Renal cortical epithelial cell (primary cell): ENCODE measurements around the gene VEPH1. TPM values are rescaled to one million over a fixed set of nuclear protein-coding genes. Genes with fewer than 3 reads are reported as not detected.
A peak's percentile ranks its signal among the peaks of the same experiment; 100 is the strongest.

Source experiments
- DNase-seq: peaks from one replicate; pipeline ENCODE4 v3.0.0-alpha.2; 2011; ENCODE audit warnings: low read depth
- total RNA-seq: library from RNA; depleted of rRNA; stranded (reverse); fragments of >200 nt; gene quantifications from 2 replicates; pipeline ENCODE4 v1.2.3, GENCODE V29; 2014

The VEPH1 gene
- total RNA-seq, 1 donor from 2014 or later, result 15.5 TPM

DNA sequence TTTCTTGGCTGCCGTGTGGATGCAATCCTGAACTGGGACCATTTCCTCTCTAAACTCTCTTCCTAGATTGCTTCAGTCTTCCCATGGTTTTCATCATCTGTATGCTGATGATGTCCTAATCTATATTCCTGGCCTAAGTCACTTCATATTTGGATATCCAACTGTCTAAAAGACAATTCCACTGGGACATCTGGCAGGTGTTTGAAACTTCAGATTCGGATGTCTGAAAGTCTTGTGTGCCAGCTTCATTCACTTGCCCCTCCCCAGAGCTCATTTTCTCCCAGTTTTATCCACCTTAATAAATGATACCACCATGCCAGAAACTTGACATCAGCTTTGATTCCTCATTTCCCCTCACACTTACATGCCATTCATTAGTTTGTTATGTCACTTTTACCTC lies 201.5 kb downstream of the VEPH1 start:
- no peak for DNase-seq

DNA sequence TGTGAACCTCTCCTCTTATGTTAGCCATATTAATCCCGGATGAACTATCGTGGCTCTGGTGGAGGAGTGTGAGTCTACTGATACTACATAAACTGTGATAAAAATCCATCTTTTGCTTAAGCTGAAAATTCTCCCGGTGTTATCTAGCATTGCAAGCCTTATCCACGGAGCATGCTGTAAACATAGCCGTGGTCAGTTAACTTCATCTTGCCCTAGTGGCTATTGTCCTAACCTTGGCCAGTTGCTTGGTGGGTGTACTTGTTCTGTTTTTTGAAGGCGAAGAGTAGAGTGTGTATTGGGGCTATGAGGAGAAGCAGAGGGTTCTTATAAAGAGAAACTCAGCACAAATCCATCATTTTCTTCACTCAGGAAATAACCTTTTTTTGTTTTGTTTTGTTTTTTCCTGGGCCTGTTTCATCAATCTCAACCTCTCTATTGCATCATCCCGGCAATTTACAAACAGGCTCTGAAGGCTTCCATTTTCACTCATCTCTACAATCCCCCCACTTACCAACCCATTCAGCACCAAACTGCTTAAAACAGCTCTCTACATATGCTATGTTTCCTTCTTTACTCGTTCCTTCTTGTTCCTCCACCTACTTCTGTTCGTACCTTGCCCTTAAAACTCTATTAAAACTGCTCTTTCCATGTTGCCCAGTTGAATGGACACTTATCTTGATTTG lies 202.1 kb downstream of the VEPH1 start:
- no peak for DNase-seq

DNA sequence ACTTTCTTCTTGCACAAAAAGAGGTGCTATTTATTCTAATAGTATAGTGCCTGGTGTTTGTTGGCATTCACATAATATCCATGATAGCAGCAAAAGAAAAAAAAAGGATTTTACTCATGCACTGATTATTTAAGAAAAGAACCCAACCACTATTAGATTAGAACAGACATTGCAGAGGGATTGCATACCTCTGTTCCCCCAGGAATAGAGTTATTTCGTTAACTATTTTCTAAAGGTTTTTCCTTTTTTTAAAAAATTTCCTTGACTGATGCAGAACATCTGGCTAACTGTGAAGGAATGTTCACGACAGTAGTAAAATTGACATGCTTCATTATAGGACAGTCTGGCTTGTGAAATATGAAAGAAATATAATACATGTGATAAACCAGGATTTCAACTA lies 203.1 kb downstream of the VEPH1 start:
- DNase-seq, result no peak

DNA sequence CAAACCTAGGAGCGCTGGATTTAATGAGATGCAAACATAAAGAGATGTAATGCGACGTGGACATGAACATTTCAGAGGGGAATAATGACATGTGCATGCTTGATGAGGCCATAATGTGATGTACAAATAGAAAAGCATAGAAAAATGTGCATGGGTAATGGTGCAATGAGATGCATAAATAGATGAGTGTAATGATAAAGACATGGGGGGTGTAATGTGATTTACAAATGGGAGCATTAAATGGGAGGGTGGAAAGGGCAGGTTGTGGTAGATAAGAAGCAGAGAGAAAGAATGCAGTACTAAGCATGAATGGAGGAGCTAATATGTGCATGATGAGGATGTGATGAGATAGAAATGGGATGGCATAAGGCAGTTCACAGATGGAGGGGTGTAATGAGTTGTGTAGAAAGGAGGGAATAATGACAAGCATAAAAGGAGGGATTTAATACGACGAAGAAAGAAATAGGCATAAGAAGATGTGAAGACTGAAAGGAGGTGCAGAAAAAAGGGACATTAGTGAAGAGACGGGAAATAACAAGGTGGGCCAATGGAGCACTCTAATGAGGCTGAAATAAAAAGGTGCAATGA lies 205.8 kb downstream of the VEPH1 start:
- DNase-seq, result no peak

DNA sequence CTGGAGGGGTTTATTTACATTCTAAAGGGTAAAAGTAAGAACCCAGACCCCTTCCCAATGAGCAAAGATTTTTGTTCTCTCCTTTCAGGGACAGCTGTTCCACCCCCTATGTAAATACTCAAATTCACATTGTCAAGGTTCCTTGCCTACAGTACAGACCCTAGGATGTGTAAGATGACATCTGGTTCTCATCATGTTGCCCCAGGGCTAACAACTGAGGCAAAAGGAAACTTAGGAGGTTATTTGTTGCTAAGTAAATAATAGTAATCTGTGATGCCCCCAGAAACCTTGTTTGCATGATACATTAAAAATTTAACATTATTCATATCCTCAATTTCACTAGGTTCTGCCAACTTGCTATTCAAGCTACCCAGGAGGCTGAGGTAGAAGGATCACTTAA lies 208.3 kb downstream of the VEPH1 start:
- no peak for DNase-seq

DNA sequence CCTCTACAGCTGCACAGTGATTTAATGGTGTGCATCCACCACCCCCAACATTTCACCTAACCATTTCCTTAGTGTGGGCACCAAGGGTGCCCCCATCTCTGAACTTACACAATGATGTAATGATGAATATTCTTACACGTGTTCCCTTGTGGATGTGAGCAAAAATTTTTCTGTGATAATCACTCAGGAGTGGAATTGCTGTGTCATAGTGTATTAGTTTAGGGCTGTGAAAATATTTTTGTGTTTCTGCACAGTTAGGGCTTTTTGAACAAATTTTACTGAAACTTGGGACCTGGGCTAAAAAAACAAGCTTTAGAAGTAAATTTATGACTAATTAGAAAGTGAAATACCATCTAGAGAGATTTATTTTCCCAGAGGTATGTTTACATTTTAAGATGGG lies 208.7 kb downstream of the VEPH1 start:
- DNase-seq, result no peak

DNA sequence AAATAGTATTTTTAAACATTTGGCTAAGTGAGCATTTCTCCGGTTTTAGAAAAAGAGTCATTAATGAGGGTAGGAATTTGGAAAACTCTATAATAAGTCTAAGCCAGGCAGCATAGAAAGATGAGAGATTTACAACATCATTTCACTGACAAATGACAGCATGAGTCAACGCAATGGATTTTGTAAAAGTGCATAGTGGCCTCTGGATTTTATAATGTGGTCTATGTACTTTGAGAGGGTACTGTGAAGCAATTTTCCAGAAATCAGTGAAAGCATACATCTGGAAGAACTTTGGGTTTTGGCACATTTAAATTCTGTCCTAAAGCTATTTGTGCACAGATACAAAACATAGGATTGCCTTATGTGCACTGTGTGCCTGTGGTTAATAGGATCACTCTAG lies 212.4 kb downstream of the VEPH1 start:
- DNase-seq, result peak; percentile 6

DNA sequence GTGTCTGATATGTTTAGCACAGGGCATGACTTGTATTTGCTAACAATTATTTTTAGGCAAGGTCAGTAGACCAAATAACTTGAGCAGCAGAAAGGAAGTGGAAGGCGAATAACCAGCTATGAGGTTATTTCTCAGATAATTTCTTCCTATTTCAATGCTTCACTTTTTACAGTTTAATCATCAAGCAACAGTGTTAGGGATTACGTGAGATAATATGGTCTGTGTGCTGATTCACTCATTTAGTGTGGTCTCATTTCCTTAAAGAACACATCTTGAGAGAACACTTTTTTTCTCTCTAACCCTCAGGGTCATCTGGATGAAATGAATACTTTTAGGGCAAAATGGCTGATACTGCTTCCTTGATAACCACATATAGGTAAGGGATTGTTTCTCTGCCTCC lies 217.2 kb downstream of the VEPH1 start:
- no peak for DNase-seq

DNA sequence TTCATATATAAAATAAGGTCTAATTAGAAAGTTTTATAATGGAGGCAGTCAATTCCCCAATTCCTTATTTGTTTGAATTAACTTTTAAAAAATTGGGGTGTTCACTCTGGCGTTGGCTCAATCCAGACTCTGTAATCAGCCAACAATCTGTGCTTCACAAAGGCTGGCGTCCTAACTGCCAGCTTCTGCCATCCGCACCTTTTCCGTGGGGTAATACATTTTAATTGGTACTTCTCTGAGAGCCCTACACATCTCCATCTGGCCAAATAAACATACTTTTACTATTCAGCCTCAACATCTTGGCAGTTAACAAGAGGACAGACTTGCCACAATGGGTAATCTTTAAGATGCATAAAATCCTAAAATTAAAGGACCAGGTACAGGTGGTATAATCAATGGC lies 218.1 kb downstream of the VEPH1 start:
- DNase-seq, result no peak

DNA sequence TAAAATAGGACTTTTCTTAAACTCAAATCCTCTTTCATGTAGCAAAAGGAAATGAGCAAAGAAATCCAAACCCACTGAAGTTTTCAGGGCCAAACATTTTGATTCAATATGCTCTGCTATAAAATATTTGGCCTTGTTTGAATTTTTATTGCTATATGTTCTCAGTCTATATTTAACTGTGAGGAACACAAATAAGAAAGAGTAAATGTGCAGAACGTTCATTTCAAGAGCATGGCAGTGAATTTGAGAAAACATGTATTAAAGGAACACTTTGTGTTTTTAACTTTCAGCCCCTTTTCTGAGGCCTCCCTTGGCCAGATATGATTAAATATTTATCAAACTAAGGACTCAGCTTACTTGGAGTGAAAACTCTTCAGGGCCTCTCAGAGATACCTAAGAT lies 218.5 kb downstream of the VEPH1 start:
- DNase-seq, result no peak

DNA sequence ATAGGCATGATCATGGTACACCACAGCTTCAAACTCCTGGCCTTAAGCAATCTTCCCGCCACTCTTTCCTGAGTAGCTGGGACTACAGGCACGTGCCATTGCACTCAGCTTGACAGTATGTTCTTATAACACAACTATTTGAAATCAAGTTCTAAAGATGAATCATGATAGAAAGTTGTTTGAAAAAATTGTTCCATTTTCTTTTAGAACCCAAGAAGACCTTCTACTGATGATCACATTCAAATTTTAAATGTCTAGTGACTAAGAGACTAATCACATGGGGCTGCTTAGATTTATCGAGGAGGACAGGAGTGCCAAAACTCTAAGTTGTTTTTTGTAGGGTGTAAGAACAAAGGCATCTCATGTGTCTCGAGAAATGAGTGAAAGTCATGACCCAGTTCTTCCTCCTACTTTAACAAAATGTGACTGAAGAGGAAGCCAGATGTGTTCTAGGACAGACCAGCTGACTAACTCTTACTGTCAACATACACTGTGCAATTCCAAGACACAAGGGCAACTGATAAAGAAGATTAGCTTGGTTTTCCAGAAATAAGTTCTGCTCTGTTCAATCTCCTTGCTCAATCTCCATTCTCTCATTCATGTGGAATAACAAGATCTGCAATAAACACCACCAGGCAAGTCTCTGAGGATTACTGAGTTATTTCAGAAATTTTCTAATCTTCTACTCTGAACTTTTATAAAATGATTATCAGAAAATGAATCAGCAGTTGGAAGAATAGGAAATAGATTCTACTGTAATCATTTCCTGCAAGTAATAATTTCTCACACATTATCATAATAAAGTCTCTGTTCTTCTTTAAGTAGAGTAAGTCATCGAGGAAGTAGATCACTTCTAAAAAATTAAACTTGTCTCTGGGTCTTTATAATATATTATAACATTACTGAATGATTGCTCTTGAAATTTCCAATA lies 220.7 kb downstream of the VEPH1 start:
- no peak for DNase-seq

DNA sequence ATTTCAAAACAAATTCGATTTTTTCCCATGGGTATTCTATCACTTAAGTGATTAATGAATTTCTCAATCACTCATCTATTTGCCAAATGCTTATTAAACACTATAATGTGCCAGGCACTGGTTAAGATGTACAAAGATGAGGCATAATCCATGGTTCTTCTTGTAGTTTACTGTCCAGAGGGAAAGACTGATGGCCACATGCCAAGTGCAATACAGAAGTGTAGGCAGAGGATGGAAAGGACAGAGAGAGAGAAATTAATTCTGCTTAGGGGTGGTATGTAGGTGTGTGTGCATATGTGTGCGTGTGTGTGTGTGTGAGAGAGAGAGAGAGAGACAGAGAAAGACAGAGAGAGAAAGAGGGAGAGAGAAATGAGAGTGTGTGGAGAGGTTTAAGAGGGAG lies 222.4 kb downstream of the VEPH1 start:
- DNase-seq, result no peak

DNA sequence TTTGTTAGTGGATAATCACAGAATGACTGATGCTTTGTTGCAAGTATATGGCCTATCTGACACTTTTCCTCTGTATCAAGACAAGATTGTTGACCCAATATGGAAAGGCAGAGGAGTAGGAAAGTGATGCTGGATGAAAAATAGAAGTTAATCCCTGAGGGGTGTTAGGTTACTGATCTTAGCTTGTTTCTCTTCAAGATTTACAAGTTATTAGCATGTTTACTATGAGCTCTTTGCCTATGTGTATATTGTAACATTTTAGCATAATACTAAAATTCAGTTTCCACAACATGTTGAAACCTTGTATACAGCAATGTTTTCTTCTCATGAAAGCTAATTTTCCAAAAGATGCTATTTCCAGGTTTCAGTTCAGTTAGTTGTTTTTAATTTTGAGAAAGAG lies 222.9 kb downstream of the VEPH1 start:
- DNase-seq, result no peak

DNA sequence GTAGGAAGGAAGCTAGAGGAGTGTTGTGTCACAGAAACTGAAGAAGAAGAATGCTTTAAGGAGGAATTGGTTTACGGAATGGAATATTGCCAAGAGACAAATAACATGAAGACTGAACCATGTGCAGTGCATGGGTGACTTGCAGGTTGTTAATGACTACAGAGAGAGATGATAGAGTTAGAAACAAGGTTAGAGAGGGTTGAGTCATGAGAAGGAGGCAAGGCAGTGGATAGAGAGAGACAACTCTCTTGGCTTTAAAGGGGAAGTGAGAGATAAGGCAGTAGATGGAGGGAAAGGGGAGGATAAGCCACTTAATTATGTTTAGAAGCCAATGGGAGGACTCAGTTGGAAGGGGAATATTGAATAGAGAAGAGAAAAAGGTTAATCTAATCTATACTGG lies 224.0 kb downstream of the VEPH1 start:
- DNase-seq, result no peak

DNA sequence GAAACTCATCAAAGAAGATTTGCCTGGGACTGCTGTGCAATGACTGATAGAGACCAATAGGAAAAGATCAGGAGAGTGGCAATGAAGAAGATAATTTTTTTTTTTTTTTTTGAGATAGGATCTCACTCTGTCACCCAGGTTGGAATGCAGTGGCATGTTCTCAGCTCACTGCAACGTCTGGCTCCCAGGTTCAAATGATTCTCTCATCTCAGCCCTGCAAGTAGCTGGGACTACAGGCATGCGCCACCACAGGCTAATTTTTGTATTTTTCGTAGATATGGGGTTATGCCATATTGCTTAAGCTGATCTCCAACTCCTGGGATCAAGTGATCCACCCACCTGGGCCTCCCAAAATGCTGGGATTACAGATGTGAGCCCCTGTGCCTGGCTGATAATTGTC lies 226.4 kb downstream of the VEPH1 start:
- no peak for DNase-seq

DNA sequence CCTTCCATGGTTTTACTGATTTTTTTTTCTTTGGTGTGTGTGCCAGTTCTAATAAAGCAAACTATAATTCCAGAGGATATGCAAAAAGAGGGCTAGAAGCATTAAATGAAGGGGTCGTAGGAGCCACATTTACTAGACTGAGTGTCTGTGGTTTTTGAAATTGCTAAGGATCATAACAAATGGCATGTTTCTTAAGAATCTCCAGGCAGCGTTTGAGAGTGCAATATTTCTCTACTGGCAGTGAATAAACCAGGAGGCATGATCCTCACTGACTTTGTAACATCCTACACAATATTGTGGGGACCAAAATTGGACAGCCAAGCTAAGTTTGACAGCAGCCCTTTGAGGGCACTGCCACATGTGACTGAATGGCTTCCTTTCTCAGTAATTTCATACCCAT lies 227.4 kb downstream of the VEPH1 start:
- no peak for DNase-seq

DNA sequence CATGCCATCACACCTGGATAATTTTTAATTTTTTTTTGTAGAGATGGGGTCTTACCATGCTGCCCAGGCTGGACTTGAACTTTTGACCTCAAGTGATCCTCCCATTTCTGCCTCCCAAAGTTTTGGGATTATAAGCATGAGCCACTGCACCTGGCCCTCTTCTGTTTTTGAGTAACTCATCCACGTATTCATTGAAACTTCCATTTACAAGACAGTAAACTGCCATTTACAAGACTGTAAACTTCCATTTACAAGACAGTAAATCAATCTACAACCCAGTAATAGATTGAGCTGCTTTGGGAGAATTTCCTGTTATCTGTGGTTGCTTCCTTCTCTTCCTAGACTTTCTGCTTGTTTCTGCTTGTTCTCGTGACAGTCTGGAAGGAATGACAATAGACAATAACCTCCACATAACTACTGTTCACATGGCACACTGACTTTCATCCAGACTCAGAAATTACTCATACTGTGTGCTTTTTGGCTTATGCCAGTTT lies 228.5 kb downstream of the VEPH1 start:
- DNase-seq, result no peak

DNA sequence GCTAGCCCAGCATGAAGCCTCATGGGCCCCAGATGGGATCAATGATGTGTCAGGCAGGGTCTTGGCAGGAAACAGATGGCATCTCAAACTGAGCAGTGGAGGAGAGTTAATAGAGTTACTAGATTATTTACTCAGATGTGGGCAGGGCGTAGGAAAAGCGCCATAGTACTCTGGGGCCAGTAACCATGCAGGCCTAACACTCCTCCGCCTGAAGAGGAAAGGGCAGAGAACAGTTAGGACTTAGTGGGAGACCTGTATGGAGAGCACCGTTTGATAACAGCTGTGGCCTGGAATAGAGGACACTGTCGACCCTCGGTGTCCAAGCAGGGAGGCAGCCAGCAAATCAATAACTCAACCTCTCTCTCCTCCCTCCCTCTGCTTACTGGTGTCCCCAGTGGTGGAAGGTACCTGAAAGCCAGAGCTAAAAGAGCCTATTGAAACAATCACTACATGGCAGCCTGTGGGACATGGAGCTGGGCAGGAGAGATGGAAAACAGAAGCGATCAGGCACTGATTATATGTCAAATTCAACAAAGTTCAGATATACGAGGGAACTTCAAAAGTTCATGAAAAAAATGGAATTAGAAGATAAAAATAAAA lies 231.8 kb downstream of the VEPH1 start:
- no peak for DNase-seq

DNA sequence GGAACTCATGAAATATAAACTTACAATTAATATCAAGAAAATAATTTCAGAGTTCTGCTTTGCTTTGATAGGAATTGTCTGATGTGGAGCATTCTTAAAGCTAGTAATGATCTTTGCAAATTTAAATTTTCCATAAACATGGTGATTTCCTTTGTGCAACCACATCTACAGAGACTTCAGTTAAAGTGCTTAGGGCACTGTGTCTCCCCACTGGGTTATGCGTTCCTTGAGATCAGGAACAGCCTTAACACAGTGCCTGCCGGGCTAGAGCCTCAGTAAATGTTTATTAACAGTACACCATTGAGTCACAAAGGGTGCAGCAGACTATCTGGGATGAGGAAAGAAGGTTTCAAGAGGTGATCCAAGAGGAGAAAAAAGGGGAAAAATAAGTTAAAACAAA lies 235.2 kb downstream of the VEPH1 start:
- no peak for DNase-seq

DNA sequence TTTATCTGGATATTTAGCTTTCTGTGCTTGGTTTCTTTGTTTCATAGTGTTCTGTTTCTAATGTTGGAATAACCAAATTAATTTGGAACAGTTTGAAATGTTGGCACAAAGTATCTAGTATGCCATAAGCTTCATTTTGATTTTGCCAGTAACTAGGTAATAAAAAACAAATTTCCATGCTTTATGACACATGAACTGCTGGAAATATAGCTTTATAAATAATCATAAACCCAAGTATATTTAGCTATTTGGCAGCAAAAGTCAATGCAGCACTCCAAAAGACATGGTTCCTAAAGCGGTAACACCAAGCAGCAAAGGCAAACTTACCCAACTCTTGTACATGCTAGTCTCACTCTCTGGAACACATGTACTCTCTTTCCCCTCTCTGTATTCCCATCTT lies 237.3 kb downstream of the VEPH1 start:
- no peak for DNase-seq

DNA sequence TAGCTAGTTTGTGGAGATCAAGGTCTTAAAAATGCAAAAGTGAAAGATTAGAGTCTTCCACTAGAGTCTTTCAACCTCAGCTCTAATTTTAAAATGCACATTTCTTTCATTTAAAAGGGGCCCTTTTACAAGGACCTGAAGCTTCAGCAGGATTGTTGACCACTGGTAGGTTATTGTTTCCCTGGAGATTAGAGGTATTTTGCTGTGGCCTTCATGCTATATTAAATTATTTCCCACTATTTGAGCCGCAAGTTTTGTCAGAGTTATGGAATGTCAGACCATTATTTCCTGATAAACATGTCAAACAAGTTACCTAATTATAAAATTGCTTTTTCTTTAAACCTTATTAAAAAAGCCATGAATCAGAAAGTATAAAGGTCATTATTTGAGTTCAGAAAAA lies 240.2 kb downstream of the VEPH1 start:
- DNase-seq, result no peak

DNA sequence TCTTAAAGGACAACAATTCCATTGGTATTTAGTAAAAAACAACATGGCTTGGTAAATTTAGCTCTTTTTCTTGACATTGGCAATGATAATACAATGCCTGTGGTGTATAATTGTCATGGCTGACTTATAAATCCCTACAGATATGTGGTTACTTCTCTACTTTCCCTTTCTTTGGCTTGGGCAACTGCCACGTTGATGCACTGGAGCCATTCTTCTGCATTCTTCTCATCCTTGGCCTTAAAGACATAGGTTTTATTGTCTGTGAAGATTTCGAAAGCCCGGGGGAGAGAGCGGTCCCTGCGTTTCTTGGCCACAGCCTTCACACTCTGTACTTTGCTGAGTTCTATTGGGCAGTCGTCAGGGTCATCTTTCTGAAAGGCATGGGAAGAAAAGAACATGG lies 242.2 kb downstream of the VEPH1 start:
- DNase-seq, result peak; percentile 25
